ENCODE measurements around the gene BBS9.

DNA sequence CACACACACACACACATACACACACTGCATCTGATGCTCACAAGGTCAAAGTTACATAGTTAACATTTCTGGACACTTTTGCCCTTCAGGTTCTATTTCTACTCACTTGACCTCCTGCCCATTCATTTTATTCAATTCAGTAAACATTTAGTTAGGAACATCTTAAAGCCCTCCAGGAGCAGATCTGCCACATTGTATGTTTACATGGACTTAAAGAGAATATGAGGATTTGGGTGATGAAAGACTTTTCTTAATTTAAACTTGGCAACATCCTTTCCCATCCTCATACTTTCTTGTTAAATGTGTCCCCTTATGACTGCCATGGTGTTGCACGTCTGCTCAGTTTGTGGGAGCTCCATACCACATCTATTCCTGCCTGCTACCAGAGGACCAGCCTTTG is 453.2 kb downstream of the BBS9 start:
- TF ChIP-seq POLR2A (IDR thresholded peaks at IDR 0.05; ENCODE audit: low read depth, low read length) (no peak), POLR2AphosphoS5 (IDR thresholded peaks at IDR 0.05; ENCODE audit: low read depth, low read length) (no peak), TAF1 (IDR thresholded peaks at IDR 0.05; ENCODE audit: borderline replicate concordance, low read depth, low read length) (no peak)

Measured in GM12892 (cell line).